Fibroblast of lung (primary cell): ENCODE data around the gene CCDC121.

Experiments
- EZH2 ChIP-seq: IDR thresholded peaks from 2 replicates; pipeline ENCODE4 v1.5.1; 2012; ENCODE audit warnings: low read length, control low read depth, mild to moderate bottlenecking; ENCODE audit errors: missing control alignments
- TF ChIP-seq, protein P1 (sequence below), 2 donors: IDR thresholded peaks in 1 of 2; conservative IDR thresholded peaks in 1 of 2; 1 replicate in 1 of 2; 2 replicates in 1 of 2; pipeline ENCODE4 v1.5.1; 2011 to 2012; ENCODE audit warnings: low read length in 2 of 2, control low read depth in 1 of 2, inconsistent platforms in 1 of 2, low read depth in 1 of 2, mild to moderate bottlenecking in 1 of 2

DNA sequence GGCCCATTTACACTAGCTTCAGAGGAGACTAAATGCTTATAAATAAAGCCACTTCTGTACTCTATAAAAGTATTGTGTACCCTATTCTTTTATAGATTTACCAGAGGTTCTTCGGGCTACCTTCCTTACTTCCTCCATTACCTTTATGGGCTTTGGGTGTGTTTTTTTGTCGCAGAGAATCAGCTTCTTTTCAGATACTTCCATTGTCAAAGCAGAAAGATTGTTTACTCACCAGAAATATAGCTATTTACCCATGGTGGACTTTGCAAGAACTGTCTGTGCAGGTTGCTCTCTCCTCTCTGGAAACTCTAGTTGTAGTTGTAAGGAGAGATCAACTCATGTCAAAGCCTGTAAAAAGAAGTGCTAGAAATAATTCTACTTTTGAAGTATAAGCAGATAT, 14.8 kb downstream of the CCDC121 start:
- TF ChIP-seq, protein P1, sequence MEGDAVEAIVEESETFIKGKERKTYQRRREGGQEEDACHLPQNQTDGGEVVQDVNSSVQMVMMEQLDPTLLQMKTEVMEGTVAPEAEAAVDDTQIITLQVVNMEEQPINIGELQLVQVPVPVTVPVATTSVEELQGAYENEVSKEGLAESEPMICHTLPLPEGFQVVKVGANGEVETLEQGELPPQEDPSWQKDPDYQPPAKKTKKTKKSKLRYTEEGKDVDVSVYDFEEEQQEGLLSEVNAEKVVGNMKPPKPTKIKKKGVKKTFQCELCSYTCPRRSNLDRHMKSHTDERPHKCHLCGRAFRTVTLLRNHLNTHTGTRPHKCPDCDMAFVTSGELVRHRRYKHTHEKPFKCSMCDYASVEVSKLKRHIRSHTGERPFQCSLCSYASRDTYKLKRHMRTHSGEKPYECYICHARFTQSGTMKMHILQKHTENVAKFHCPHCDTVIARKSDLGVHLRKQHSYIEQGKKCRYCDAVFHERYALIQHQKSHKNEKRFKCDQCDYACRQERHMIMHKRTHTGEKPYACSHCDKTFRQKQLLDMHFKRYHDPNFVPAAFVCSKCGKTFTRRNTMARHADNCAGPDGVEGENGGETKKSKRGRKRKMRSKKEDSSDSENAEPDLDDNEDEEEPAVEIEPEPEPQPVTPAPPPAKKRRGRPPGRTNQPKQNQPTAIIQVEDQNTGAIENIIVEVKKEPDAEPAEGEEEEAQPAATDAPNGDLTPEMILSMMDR (conservative IDR thresholded peaks at IDR 0.05 in 1 of 2, IDR thresholded peaks at IDR 0.05 in 1 of 2; ENCODE audit: low read depth in 1 of 2, low read length in 2 of 2) = no peak
- TF ChIP-seq EZH2 = no peak
